Measurements from ENCODE around the gene MAT2A. TPM values are rescaled to one million over a fixed set of nuclear protein-coding genes. Genes with fewer than 3 reads are reported as not detected.

MAT2A gene
- total and polyA plus RNA-seq, 10 of the 15 experiments (the other 5 are each of a cell fraction or from before 2014, with no cell fraction given): 97.6 to 408 (median 290) TPM

DNA sequence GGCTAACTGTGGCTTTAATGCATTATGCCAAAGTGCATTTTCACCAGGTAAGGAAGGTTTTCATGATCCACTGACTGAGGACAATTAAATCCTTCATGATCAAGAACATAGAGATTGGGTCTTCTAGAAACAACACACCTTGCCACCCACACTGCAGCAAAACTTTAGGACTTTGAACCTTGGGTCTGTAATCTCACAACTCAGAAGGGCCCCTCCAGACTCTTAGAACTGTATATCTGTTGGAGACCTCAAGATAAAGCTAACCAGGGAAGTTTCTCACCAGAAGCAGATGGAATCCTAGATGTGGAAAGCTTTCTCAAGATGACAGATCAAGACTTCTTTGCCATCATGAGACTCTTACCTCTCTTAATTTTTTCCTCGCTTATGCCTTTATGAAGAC lies 42.5 kb upstream of the MAT2A start:
- in situ Hi-C loops (cut with MboI): no loop called here
- no peaks in the 10 kb centered on the region for H3K36me3 ChIP-seq (ENCODE audit: control insufficient read depth in 2 of 2, insufficient read depth in 2 of 2, low read length in 1 of 2)
- H3K4me1 ChIP-seq (ENCODE audit: control insufficient read depth, insufficient read depth, low read length): no peaks in the 10 kb centered on the region
- H3K4me3 ChIP-seq: no peak overlapping the region
- H3K27ac ChIP-seq (ENCODE audit: control insufficient read depth, insufficient read depth): no peak overlapping the region
- DNase-seq (ENCODE audit: low read depth, low spot score) (no peak), FAIRE-seq (no peak), ATAC-seq (no peak)
- no peak for TF ChIP-seq CHD2 (IDR thresholded peaks at IDR 0.05; ENCODE audit: borderline replicate concordance, low read depth, low read length)
- TF ChIP-seq HCFC1 (IDR thresholded peaks at IDR 0.05; ENCODE audit: low read length): no peak
- no peak for TF ChIP-seq NBN (IDR thresholded peaks at IDR 0.05)
- TF ChIP-seq YY1 (IDR thresholded peaks at IDR 0.05; ENCODE audit: low read depth, low read length): no peak
- no peak for TF ChIP-seq SMC3 (IDR thresholded peaks at IDR 0.05; ENCODE audit: borderline replicate concordance, low read length)
- TF ChIP-seq, protein P1, sequence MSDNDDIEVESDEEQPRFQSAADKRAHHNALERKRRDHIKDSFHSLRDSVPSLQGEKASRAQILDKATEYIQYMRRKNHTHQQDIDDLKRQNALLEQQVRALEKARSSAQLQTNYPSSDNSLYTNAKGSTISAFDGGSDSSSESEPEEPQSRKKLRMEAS (IDR thresholded peaks at IDR 0.05; ENCODE audit: low read depth, low read length): no peak
- TF ChIP-seq SREBF2 (IDR thresholded peaks at IDR 0.05; ENCODE audit: low read length): no peak
- TF ChIP-seq, protein P2, sequence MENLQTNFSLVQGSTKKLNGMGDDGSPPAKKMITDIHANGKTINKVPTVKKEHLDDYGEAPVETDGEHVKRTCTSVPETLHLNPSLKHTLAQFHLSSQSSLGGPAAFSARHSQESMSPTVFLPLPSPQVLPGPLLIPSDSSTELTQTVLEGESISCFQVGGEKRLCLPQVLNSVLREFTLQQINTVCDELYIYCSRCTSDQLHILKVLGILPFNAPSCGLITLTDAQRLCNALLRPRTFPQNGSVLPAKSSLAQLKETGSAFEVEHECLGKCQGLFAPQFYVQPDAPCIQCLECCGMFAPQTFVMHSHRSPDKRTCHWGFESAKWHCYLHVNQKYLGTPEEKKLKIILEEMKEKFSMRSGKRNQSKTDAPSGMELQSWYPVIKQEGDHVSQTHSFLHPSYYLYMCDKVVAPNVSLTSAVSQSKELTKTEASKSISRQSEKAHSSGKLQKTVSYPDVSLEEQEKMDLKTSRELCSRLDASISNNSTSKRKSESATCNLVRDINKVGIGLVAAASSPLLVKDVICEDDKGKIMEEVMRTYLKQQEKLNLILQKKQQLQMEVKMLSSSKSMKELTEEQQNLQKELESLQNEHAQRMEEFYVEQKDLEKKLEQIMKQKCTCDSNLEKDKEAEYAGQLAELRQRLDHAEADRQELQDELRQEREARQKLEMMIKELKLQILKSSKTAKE (IDR thresholded peaks at IDR 0.05; ENCODE audit: low read depth, poor library complexity, severe bottlenecking): no peak
- no peak for TF ChIP-seq RELA (IDR thresholded peaks at IDR 0.05; ENCODE audit: borderline replicate concordance, partially characterized antibody)
- no peak overlapping the region for H2AFZ ChIP-seq (ENCODE audit: control insufficient read depth, low read depth, low read length)
- no peaks in the 10 kb centered on the region for H3K9me3 ChIP-seq (replicated peaks; ENCODE audit: control insufficient read depth, insufficient read depth, low read length)
- BruUV-seq (replicated peaks): no TSS peak
- no peaks in the 10 kb centered on the region for H4K20me1 ChIP-seq (ENCODE audit: control insufficient read depth, insufficient read depth)
- H3K27me3 ChIP-seq (replicated peaks in 1 of 2; ENCODE audit: control insufficient read depth in 2 of 2, insufficient read depth in 2 of 2, low read length in 1 of 2): no peaks in the 10 kb centered on the region
- ChIA-PET RAD21 (ENCODE audit: unreplicated experiment) (no interaction called here), CTCF (interaction anchor here (0.6 to 1.6 kb wide), 3 partner anchors 38 to 60 kb away, joined by 3 to 5 read pairs (median 3); no protein-coding TSS in a partner anchor), SMC1A (ENCODE audit: uncharacterized antibody, unreplicated experiment) (interaction anchor here (1.0 to 2.2 kb wide), 4 partner anchors 11 to 43 kb away, joined by 3 to 7 read pairs (median 3); partner anchors contain the start of gene MAT2A), POLR2A (interaction anchor here (1.1 kb wide), 1 partner anchor 11 kb away, joined by 3 read pairs; no protein-coding TSS in a partner anchor)
- H3K79me2 ChIP-seq (ENCODE audit: control insufficient read depth, insufficient read depth, low read length): no peaks in the 10 kb centered on the region
- WGBS (ENCODE audit: insufficient coverage, insufficient replicate concordance, low lambda C conversion rate, missing lambda C conversion rate): 81% methylated on average over 1 of the region's 1 CpG
- no peak overlapping the region for H3K4me2 ChIP-seq (ENCODE audit: control insufficient read depth, insufficient read depth)
- intact Hi-C loops (cut with micrococcal nuclease; ENCODE audit: unreplicated experiment): no loop called here
- H3K9ac ChIP-seq (ENCODE audit: control insufficient read depth, insufficient read depth, low read length): no peak overlapping the region
